NCI-H2029 (cell line): Measurements from ENCODE around the gene LIPH.

Experiments used
- DNase-seq: peaks from one replicate; lab custom pipeline; 2025; lab: John Stamatoyannopoulos, UW

The LIPH gene

GRCh38 chr3:185539934-185540333, 12.5 kb downstream of the LIPH start:
- no peak for DNase-seq

GRCh38 chr3:185537369-185537970, 14.9 kb downstream of the LIPH start:
- DNase-seq: peak; percentile 38

GRCh38 chr3:185534511-185534910, 17.9 kb downstream of the LIPH start:
- DNase-seq: no peak

DNA sequence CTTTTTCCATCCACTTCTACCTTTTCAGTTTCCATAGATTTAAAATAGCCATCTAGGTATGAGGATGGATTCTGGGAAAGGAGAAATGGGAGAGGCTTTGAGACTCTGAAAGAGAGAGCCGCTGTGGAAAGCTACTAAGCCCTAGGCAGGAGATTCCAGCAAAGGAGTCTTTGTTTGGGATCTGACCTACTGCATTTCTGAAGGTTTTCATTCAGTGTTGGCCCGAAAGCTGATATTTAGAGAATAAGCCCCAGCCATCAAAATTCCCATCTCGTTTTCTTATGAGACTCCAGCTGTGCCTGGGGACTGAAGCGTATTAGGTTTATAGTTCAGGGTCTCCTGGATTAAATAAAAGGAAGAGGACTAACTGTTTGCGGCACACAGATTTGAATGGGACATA, 19.5 kb downstream of the LIPH start:
- DNase-seq: no peak

DNA sequence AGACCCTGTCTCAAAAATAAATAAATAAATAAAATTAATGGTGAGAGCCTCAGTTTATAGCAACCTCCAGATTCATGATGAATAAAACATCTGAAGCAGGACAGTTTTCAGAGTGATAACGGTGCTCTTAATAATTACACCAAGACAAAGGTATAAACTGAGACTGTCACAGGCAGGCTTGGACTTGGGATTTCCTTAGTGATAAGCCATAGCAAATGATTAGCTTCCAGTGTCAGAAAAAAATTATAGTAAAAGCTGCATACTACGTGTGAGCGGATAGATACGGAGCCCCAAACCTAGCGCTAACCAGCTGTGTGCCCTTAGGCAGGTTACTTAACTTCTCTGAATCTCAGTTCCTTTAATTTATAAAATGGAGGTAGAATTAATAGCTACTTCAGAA, 21.5 kb downstream of the LIPH start:
- no peak for DNase-seq

DNA sequence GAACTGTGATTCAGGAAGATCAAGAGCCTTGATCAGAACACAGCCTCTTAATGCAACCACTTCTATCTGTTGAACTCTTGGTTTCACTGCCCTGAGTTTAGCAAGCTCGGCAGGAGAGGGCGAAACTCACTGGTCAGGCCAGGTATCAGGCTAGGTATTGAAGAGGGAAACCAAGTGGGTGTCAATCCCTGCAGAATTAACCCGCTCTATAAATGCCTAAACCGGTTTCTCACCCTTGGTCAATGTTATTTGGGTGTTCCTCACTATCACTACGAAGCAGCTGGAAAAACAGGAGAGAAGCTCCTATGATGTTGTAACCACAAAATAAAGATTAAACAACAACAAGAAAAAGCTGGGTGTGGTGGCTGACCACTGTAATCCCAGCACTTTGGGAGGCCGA, 23.9 kb downstream of the LIPH start:
- no peak for DNase-seq

DNA sequence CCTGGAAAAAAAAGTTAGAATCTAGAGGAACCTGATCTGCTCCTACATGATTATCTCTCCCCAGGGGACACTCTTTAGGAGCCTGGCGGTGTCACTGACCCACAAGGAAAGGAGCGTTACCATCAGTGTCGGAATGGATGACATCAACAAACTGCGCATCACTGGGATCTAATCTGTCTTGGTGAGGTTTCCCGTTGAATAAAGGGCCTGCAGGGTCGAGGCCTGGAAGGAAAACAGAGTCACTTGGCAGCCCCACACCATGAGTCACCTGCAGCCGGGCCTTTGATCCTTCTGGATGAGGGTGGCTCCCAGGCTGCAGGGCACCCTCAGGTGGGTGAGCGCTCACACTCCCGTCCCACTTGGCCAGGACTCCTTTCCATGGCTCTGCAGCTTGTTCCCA, 25.0 kb downstream of the LIPH start:
- no peak for DNase-seq

- DNase-seq: no peak
Observed at GRCh38 chr3:185526349-185526951, 25.9 kb downstream of the LIPH start.

DNA sequence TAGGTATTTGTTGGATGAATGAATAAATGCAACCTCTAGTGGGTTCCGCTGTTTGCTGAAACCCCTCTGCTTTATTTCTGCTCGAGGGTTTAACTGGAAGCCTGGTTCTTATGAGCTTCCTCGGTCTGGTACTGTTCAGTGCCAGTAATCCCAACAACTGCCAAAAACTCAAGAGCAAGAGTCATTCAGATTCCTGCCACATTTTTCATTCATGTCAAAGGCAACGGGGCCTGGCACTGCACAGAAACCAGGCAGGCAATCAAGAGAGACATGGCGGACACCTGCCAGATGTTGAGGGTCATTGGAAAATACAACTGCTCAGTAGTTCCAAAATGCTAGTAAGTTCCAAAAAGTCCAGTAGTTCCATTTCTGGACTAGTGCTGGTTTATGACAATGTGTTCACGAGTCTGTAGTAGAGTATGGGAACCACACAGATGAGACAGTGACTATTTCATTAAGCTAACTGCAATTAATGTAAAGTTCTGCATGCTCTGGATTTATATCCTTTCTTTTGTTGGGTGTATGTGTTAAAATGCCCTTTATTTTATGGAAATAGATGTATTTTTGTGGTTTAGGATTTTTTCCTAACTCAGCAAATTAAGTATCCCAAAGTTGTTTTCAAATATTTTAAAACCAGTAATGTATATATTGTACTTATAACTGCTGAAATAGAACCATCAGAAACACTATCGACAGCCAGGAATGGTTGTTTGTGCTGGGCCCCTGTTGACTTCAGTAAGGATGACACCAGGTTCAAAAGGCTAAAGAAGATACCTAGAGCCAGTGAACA, 30.8 kb downstream of the LIPH start:
- no peak for DNase-seq

- DNase-seq: no peak
Observed at GRCh38 chr3:185519021-185519420, 33.4 kb downstream of the LIPH start.

GRCh38 chr3:185517387-185518130, 34.8 kb downstream of the LIPH start:
- no peak for DNase-seq

- DNase-seq: no peak
Observed at GRCh38 chr3:185511711-185512110, 40.7 kb downstream of the LIPH start.

- no peak for DNase-seq
Observed at GRCh38 chr3:185508335-185508991, 43.9 kb downstream of the LIPH start.

DNA sequence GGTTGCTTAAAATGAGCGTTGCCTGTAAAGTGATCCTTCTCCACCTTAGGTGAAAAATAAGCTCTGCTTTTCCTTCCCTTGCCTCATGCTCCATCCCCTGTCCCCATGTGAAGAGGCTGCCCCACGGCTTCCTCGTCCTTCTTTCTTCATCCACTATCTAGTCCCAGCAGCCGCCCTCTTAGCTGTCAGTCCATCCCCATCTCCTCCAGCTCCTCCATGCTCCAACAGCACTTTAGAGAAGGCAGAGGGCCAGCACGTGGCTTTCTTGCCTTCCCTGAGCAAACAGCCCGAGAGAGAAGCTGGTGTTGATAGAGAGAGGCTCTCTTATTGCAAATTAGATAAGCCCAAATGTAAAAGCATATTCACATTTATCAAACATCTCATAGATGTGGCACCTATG, 44.5 kb downstream of the LIPH start:
- DNase-seq: no peak

- no peak for DNase-seq
Observed at GRCh38 chr3:185504636-185505035, 47.8 kb downstream of the LIPH start.

- no peak for DNase-seq
Observed at GRCh38 chr3:185503521-185503920, 48.9 kb downstream of the LIPH start.

GRCh38 chr3:185502987-185503386, 49.4 kb downstream of the LIPH start:
- DNase-seq: no peak

GRCh38 chr3:185498503-185499396, 53.6 kb downstream of the LIPH start, which contains the start of gene TMEM41A:
Gene TMEM41A, minus strand, starts transcription at chr3:185499035. Its CDS starts 74 bp downstream, at chr3:185498961.
- DNase-seq: peak; percentile 87

DNA sequence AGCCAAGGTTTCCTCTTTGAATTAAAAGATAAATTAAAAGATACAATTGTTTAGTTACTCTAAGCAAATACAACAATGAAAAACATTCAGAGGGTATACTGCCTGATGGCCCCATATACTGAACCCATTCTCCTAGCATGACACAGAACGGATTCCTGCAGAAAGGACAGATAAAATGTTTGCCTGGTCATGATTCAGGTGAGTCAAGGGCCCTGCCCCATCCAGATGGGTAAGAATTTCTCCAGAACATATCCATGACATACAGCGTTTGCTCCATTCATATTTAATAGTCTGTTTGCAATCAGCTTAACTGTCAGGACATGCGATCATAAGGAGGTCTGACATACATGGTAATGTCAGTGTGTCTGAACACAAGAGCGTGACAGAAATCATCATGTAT, 62.1 kb downstream of the LIPH start:
- DNase-seq: no peak

- no peak for DNase-seq
Observed at GRCh38 chr3:185489462-185489861, 62.9 kb downstream of the LIPH start.

- DNase-seq: no peak
Observed at GRCh38 chr3:185488465-185488864, 63.9 kb downstream of the LIPH start.
